Retinal pigment epithelial cell (primary cell): ENCODE results near the gene PBX1.

ENCODE experiments used
- DNase-seq: peaks from one replicate; pipeline ENCODE4 v3.0.0-alpha.2; 2010; ENCODE audit warnings: low read depth
- H3K4me3 ChIP-seq: 2 replicates; pipeline ENCODE4 v1.5.1; 2011; ENCODE audit warnings: mild to moderate bottlenecking, low read length, control low read depth, moderate library complexity
- TF ChIP-seq, protein P1 (sequence below): conservative IDR thresholded peaks from 2 replicates; pipeline ENCODE4 v1.5.1; 2011; ENCODE audit warnings: low read depth, low read length, control low read depth, inconsistent platforms

Gene PBX1

DNA sequence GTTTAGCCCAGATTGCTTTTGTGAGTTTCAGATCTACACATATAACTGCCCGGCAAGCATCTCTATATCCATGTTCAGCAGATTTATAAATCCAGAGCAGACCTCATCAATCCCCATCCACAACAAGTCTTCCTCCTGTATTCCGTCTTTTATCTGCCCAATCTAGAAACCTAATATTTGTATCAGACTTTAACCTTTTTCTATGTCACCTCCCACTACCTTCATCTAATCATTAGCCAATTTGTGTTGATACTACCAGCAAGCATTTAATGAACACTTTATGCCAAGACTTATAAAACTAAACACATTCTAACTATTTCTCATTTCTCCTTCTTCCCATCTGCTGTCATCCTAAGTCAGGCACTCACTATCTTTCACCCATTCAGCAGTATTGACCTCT is 135.5 kb downstream of the PBX1 start:
- DNase-seq, result no peak
- TF ChIP-seq, protein P1, sequence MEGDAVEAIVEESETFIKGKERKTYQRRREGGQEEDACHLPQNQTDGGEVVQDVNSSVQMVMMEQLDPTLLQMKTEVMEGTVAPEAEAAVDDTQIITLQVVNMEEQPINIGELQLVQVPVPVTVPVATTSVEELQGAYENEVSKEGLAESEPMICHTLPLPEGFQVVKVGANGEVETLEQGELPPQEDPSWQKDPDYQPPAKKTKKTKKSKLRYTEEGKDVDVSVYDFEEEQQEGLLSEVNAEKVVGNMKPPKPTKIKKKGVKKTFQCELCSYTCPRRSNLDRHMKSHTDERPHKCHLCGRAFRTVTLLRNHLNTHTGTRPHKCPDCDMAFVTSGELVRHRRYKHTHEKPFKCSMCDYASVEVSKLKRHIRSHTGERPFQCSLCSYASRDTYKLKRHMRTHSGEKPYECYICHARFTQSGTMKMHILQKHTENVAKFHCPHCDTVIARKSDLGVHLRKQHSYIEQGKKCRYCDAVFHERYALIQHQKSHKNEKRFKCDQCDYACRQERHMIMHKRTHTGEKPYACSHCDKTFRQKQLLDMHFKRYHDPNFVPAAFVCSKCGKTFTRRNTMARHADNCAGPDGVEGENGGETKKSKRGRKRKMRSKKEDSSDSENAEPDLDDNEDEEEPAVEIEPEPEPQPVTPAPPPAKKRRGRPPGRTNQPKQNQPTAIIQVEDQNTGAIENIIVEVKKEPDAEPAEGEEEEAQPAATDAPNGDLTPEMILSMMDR, result no peak
- H3K4me3 ChIP-seq, result no peak overlapping the region

DNA sequence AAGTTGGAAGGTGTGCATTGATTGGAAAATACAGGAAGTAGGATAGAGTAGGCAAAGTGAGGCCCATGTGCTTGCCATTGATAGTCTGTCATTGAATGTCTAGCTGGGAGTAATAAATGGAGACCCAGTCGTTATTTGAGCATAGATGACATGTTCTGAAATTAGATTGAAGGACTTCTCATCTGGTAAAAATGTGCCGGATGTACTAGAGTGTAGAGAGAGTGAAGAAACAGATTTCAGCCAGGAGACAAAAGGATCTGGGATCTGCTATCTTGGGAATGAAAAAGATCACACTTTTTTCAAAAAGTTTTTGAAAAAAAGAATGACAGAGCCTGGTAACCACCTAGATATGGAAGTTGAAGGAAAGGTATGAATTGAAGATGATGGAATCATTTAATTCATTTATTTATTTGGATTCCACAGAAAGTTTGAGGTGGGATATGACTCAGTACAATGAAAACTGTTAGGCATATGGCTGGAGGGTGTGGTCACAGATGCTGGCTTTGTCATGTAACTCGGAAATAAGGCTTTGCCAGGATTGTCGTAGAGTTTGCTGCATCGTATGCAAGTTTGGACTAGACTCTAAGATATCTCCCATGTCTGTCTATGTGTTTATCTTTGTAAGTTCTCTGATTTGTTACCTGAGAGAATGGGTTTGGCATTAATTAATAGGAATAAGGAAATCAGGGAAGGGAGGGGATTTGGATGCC is 137.1 kb downstream of the PBX1 start:
- TF ChIP-seq, protein P1, result no peak
- no peak overlapping the region for H3K4me3 ChIP-seq
- no peak for DNase-seq

DNA sequence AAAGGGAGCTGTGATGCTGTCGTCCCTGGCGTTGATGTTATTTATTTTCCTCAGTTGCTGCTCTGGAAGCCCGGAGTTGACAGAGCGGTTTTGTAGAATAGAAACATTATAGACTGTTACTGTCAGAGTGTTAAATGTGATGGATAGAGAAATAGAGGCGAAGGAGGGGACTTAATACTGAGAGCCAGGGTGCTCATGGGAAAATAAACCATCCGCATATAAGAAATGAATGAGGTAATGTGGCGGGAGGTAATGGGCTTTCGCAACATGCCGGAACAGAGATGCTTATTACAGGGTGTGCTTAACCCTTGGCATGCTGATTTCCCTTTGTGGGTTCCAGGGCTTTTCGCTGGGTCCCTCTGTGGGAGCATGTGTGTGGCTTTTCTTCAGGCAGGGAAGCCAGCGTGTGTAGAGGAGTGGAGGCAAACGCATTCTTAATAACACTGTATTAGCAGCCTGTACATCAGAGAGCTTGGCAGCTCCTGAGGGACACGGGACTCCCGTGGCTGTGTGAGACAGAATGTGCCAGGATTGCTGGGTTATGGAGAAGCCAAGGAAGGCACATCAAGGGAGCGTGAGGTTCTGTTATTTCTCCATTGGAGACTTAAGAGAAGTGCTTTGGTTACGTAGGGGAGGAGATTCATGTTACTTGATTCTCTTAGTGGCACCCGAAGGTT is 141.0 kb downstream of the PBX1 start:
- DNase-seq, result no peak
- TF ChIP-seq, protein P1, result no peak
- no peak overlapping the region for H3K4me3 ChIP-seq

DNA sequence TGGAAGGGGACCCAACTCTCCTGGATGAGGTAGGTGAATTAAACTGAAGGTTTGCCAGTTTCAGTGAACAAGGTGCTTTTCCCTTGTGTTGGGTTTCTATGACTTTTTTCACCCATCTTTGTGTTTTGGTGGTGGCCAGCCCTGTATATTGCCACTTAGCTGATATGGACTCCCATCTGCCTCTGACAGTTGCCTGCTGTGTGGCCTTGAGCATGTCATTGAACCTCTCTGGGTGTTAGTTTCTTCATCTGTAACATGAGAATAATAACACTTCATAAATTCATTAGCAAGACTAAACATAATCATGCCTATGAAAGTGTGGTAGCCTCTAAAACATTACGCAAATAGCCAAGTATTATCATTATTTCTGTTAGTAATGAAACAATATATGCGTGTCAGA is 141.7 kb downstream of the PBX1 start:
- H3K4me3 ChIP-seq, result no peak overlapping the region
- DNase-seq, result no peak
- TF ChIP-seq, protein P1, result no peak

DNA sequence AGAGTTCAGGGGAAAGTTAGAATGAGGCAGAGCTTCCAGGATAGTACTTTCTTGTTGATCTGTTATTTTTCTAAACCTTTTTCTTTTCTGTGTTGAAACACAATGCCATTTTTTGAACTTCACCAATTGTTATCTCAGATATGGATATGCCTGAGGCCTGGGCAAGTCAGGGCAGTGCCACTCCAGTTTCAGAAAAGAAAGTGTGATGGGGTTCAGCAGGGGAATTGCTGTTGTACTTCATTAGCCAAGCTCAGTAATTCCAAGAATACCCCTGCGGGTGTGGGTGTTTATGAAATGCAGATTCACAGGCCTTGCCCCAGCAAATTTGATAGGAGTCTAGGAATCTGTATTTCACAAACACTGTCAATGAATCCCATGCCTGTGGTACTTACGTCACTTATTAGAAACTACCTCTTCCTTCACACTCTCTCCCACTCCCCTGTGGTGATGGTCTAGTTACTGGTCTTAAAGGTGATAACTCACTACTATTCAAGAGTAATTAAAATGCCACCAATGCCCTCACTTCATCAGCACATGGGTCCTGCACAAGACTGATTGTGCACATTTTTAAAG is 142.3 kb downstream of the PBX1 start:
- no peak for DNase-seq
- TF ChIP-seq, protein P1, result no peak
- H3K4me3 ChIP-seq, result no peak overlapping the region

DNA sequence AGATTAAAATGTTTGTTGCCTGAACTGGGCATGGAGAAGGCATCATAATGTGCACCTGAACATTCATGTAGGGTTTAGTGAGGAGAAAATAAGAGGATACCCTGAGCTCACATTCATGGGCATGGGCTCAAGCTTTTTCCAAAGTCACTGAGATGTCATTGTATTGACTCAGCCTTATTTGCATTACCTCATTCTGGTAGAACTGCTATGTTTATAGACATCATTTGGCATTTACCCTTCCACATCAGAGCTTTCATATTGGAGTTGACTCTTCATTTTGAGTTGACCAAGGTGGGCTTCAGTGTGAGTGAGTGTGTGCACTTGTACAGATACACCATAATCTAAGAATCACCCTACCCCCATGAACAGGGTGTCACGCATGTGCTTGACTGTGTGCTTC is 143.2 kb downstream of the PBX1 start:
- no peak for DNase-seq
- H3K4me3 ChIP-seq, result no peak overlapping the region
- TF ChIP-seq, protein P1, result no peak
